WI38 (cell line): ENCODE results near the gene RHOF.

Experiments used
- H3K4me3 ChIP-seq: 2 replicates; pipeline ENCODE4 v1.5.1; 2011; ENCODE audit warnings: low read depth, mild to moderate bottlenecking, control low read depth, low read length
- TF ChIP-seq, protein P1 (sequence below): IDR thresholded peaks from 2 replicates; pipeline ENCODE4 v1.5.1; 2012; ENCODE audit warnings: low read depth, mild to moderate bottlenecking, control low read depth, low read length

Gene RHOF

DNA sequence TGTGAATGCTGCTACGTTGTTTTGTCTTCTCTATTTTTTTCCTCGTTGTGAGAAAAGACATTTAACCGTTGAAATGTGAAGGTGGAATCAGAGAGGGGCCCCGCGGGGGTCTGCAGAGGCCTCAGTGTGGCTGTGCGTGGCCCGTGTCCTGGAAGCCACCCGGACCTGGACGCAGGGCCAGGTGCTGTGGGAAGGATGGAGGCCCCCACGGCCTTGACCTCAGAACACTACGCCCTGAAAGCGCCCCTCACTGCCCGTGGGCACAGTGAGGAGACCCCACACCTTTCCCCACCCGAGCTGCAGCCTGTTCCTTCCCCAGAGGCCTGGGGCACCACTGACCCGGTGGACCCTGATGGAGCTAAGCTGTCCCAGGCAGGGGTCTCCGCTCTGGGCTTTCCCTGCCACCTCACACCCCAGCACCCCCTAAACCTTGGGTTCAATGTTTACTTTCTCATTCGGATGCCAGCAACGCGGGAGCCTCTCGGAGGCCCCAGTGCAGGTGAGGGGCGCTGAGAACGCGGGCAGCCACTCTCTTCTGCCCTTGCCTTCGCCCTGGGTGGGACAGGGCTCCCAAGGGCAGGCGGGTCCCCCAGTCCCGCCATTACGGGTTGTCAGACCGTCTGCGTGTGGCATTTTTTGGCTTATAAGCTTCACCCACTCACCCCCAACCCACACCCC, 37.2 kb upstream of the RHOF start:
- no peak overlapping the region for H3K4me3 ChIP-seq
- TF ChIP-seq, protein P1, sequence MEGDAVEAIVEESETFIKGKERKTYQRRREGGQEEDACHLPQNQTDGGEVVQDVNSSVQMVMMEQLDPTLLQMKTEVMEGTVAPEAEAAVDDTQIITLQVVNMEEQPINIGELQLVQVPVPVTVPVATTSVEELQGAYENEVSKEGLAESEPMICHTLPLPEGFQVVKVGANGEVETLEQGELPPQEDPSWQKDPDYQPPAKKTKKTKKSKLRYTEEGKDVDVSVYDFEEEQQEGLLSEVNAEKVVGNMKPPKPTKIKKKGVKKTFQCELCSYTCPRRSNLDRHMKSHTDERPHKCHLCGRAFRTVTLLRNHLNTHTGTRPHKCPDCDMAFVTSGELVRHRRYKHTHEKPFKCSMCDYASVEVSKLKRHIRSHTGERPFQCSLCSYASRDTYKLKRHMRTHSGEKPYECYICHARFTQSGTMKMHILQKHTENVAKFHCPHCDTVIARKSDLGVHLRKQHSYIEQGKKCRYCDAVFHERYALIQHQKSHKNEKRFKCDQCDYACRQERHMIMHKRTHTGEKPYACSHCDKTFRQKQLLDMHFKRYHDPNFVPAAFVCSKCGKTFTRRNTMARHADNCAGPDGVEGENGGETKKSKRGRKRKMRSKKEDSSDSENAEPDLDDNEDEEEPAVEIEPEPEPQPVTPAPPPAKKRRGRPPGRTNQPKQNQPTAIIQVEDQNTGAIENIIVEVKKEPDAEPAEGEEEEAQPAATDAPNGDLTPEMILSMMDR, result no peak

DNA sequence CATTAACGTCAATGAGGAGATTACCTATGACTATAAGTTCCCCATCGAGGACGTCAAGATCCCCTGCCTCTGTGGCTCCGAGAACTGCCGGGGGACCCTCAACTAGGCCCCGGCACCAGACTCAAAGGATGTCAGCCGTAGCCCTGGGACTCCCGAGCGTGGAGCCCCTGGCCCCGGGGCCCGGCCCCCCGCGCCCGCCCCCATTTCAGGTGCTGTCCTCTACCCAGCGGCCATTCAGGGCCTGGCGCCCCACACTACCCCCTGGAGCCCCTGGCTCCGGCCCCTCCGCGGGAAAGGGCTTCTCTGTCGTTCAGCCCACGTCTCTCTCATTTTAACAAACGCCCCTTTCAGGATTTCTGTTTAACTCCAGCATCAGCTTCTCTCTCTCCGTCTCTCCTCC, 36.6 kb upstream of the RHOF start:
- TF ChIP-seq, protein P1, result no peak
- no peak overlapping the region for H3K4me3 ChIP-seq

DNA sequence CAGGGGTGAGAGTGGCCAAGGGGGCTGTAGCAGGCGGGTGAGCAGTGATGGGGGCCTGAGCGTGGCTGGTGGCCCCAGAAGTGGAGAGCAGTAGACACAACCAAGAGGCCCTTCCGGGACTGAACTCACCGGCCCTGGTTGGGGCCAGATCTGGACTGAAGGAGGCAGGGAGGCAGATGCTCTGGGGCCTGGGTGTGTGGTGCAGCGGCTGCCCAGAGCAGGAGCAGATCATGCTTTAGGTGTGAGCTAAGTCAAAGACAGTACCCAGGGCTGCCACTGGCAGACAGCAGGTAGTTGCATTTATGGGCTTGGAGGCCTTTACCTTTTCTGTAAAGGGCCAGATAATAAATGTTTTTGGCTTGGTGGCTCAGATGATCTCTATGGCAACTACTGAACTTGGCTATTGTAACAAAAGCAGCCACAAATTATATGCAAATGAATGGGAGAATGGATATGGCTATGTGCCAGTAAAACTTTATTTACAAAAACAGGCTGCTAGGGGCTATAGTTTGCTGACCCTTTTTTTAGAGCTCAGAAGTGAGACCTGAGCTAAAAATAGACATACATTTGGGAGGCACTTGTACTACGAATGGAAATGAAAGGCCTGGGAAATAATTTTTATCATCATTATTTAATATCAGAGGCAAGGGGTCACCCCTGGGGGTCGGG, 35.9 kb upstream of the RHOF start:
- no peak overlapping the region for H3K4me3 ChIP-seq
- TF ChIP-seq, protein P1, result no peak

DNA sequence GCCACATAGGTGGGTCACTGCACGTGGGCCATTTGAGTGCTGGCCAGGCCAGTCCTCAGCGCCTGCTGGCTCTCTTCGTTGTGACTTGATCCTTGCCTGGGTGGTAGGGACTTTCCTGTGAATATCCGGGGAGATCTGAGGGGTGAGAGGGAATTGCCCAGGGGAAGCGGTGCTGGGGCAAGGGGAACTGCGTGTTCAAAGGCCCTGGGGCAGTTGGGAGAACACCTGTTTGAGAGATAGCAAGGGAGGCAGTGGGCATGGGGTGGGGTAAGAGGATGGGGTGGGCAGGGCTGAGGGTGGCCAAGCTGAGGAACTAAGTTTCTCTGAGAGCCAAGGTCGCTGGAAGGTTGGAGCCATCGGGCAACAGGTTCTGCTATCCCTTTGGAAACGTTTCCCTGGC, 35.3 kb upstream of the RHOF start:
- H3K4me3 ChIP-seq, result no peak overlapping the region
- TF ChIP-seq, protein P1, result no peak

DNA sequence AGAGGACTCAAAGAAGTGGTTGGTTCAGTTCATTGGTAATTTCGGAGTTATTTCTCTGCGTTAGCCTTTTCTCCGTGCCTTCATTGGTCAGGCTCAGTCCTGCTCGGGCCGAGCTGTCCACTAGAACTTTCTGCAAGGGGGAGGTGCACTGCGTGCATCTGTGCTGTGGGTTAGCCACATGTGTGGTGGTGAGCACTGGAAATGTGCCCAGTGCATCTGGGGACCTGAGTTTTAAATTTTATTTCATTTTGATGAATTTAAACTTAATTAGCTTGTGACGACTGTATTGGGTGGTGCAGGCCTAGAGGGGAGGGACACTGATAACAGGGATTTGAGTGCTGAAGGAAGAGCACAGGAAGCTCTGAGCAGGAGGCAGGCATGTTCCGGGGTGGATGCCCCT, 34.8 kb upstream of the RHOF start:
- TF ChIP-seq, protein P1, result no peak
- no peak overlapping the region for H3K4me3 ChIP-seq

DNA sequence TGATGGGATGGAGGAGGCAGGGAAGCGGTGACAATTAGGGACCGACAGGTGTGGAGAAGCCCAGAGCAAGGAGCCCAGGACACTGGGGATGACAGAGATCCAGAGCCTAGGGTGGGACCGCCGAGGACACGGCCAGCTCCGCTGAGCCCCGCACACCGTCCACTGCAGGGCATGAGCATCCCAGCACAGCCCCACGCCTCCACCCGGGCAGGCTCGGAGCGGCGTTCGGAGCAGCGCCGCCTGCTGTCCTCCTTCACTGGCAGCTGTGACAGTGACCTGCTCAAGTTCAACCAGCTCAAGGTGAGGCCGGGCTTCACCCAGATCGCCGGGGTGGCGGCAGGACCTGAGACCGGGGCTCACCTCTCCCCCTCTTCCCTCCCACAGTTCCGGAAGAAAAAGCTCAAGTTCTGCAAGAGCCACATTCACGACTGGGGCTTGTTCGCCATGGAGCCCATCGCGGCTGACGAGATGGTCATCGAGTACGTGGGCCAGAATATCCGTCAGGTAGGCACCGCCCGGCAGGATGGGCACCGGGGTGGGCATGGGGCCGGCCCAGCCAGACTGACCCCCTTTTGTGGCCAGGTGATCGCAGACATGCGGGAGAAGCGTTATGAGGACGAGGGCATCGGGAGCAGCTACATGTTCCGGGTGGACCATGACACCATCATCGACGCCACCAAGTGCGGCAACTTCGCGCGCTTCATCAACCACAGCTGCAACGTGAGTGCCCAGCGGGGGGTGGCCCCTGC, 34.0 kb upstream of the RHOF start:
- no peak overlapping the region for H3K4me3 ChIP-seq
- TF ChIP-seq, protein P1, result no peak
